Transverse colon (tissue), 4 donors: ENCODE results near the gene GPC5. TPM values are rescaled to one million over a fixed set of nuclear protein-coding genes. Genes with fewer than 3 reads are reported as not detected.

Experiments
- DNase-seq: peaks from one replicate; pipeline ENCODE4 v3.0.0-alpha.2; 2019
- H3K27ac ChIP-seq, 4 donors: fragments of 200-600 bp; sonication (generic); 2 replicates each; pipeline ENCODE4 v1.5.1; 2016 to 2018; ENCODE audit warnings: inconsistent platforms in 4 of 4
- H3K27me3 ChIP-seq: fragments of 200-600 bp; sonication (generic); 2 replicates; pipeline ENCODE4 v1.5.1; 2017; ENCODE audit warnings: inconsistent platforms
- H3K36me3 ChIP-seq, 4 donors: fragments of 200-600 bp; sonication (generic); 2 replicates each; pipeline ENCODE4 v1.5.1; 2017 to 2019; ENCODE audit warnings: inconsistent platforms in 4 of 4
- H3K4me1 ChIP-seq, 4 donors: fragments of 200-600 bp; sonication (generic); 2 replicates each; pipeline ENCODE4 v1.5.1; 2017 to 2020; ENCODE audit warnings: inconsistent platforms in 4 of 4
- H3K4me3 ChIP-seq, 4 donors: fragments of 200-600 bp; sonication (generic); 1 replicate in 1 of 4; 2 replicates in 3 of 4; pipeline versions ENCODE4 v1.5.1 to v1.6.1; 2017 to 2019; ENCODE audit warnings: inconsistent platforms in 4 of 4
- H3K9me3 ChIP-seq, 2 donors: fragments of 200-600 bp; sonication (generic); 2 replicates each; pipeline ENCODE4 v1.5.1; 2017 to 2019; ENCODE audit warnings: inconsistent platforms in 2 of 2
- CTCF ChIP-seq, 5 experiments: fragments of 200-600 bp in 3 of 5; fragments of 450-650 bp in 2 of 5; sonication (generic) in 3 of 5; IDR thresholded peaks; 1 replicate in 2 of 5; 2 replicates in 3 of 5; pipeline ENCODE4 v1.5.1; 2016 to 2017; ENCODE audit warnings: antibody characterized with exemption in 5 of 5, inconsistent platforms in 3 of 5, mild to moderate bottlenecking in 2 of 5, moderate library complexity in 1 of 5
- EP300 ChIP-seq: sonication (generic); formaldehyde crosslinking; IDR thresholded peaks from one replicate; pipeline ENCODE4 v1.6.1; 2017; ENCODE audit warnings: antibody characterized with exemption, low read depth
- POLR2A ChIP-seq: fragments of 450-650 bp; IDR thresholded peaks from one replicate; pipeline ENCODE4 v1.6.1; 2016; ENCODE audit warnings: antibody characterized with exemption, mild to moderate bottlenecking, moderate library complexity
- POLR2AphosphoS5 ChIP-seq, 3 donors: sonication (generic); formaldehyde crosslinking; IDR thresholded peaks; one replicate each; pipeline ENCODE4 v1.6.1; 2016; ENCODE audit warnings: antibody characterized with exemption in 3 of 3
- WGBS, 2 donors: methylation state at CpG; one replicate each; pipeline ENCODE4 v1.1.5; 2018; ENCODE audit warnings: low coverage in 1 of 2; 5-methylcytosine and 5-hydroxymethylcytosine counted together
- in situ Hi-C, 4 donors: fragments of 200-750 bp; cut with MboI; loops; one replicate each; pipeline versions ENCODE4 v1.15.0 to v1.15.1; 2017; ENCODE audit warnings: low sequenced_read_pairs in 3 of 4, low pct_ligation_motif_present in 1 of 4, low pct_unique_long_range_greater_than_20kb in 1 of 4
- intact Hi-C: fragments of 100-400 bp; cut with DNase I; formaldehyde crosslinking; loops from one replicate; pipeline ENCODE4 v1.15.1; 2023; ENCODE audit warnings: low total_unique reads
- total RNA-seq, 4 donors: library from RNA; depleted of rRNA; stranded (reverse); fragments of >200 nt; gene quantifications; one replicate each; pipeline ENCODE4 v1.1.0, GENCODE V29; 2016

The GPC5 gene
- total RNA-seq, 4 donors from 2014 or later, result 0.48 to 1.4 TPM; not detected in 2

GRCh38 chr13:92609376-92609775 lies 1211.0 kb downstream of the GPC5 start:
- Histone ChIP-seq H3K4me3 (no peak overlapping the region), H3K27me3 (no peaks in the 10 kb centered on the region), H3K36me3 (no peaks in the 10 kb centered on the region), H3K27ac (no peak overlapping the region), H3K4me1 (no peaks in the 10 kb centered on the region), H3K9me3 (no peaks in the 10 kb centered on the region)
- 50 to 60% methylated on average over 1 to 2 of the region's 2 CpGs for WGBS, 2 donors
- no peak for DNase-seq
- in situ Hi-C loops (no loop called here), intact Hi-C loops (no loop called here)
- no peak for TF ChIP-seq POLR2A
- no peak for TF ChIP-seq EP300
- no peak for TF ChIP-seq CTCF (IDR thresholded peaks at IDR 0.05)
- no peak for TF ChIP-seq POLR2AphosphoS5 (IDR thresholded peaks at IDR 0.05)

GRCh38 chr13:92612892-92613291 lies 1214.5 kb downstream of the GPC5 start:
- TF ChIP-seq POLR2AphosphoS5 (IDR thresholded peaks at IDR 0.05), result no peak
- no peak for TF ChIP-seq POLR2A
- TF ChIP-seq CTCF (IDR thresholded peaks at IDR 0.05), result no peak
- no peak for TF ChIP-seq EP300
- no peak overlapping the region for H3K4me3 ChIP-seq
- H3K4me1 ChIP-seq, result no peaks in the 10 kb centered on the region
- H3K36me3 ChIP-seq, result no peaks in the 10 kb centered on the region
- H3K9me3 ChIP-seq, result no peaks in the 10 kb centered on the region
- H3K27ac ChIP-seq, result no peak overlapping the region
- 89 to 97% methylated on average over 3 of the region's 3 CpGs for WGBS, 2 donors
- intact Hi-C loops (no loop called here), in situ Hi-C loops (no loop called here)
- H3K27me3 ChIP-seq, result no peaks in the 10 kb centered on the region
- DNase-seq, result no peak

GRCh38 chr13:92613921-92614320 lies 1215.5 kb downstream of the GPC5 start:
- in situ Hi-C loops (no loop called here), intact Hi-C loops (no loop called here)
- Histone ChIP-seq H3K27ac (no peak overlapping the region), H3K4me1 (no peaks in the 10 kb centered on the region), H3K36me3 (no peaks in the 10 kb centered on the region), H3K27me3 (no peaks in the 10 kb centered on the region), H3K4me3 (no peak overlapping the region), H3K9me3 (no peaks in the 10 kb centered on the region)
- no peak for TF ChIP-seq EP300
- DNase-seq, result no peak

GRCh38 chr13:92621985-92622384 lies 1223.6 kb downstream of the GPC5 start:
- no peaks in the 10 kb centered on the region for H3K36me3 ChIP-seq
- in situ Hi-C loops, result no loop called here
- WGBS, 2 donors, result 81 to 96% methylated on average over 4 to 5 of the region's 5 CpGs
- H3K9me3 ChIP-seq, result no peaks in the 10 kb centered on the region
- no peak overlapping the region for H3K27ac ChIP-seq
- no peaks in the 10 kb centered on the region for H3K27me3 ChIP-seq
- no peaks in the 10 kb centered on the region for H3K4me1 ChIP-seq
- DNase-seq, result no peak
- H3K4me3 ChIP-seq, result no peak overlapping the region
- no peak for TF ChIP-seq EP300
- no peak for TF ChIP-seq CTCF (IDR thresholded peaks at IDR 0.05)
- TF ChIP-seq POLR2A, result no peak
- TF ChIP-seq POLR2AphosphoS5 (IDR thresholded peaks at IDR 0.05), result no peak
- intact Hi-C loops, result no loop called here

- Histone ChIP-seq H3K9me3 (no peaks in the 10 kb centered on the region), H3K27ac (no peak overlapping the region), H3K4me3 (no peak overlapping the region), H3K4me1 (no peaks in the 10 kb centered on the region), H3K27me3 (no peaks in the 10 kb centered on the region), H3K36me3 (no peaks in the 10 kb centered on the region)
- WGBS, 2 donors, result 80% methylated on average over 3 of the region's 3 CpGs
- intact Hi-C loops (no loop called here), in situ Hi-C loops (no loop called here)
- DNase-seq, result no peak
- TF ChIP-seq POLR2A, result no peak
- TF ChIP-seq CTCF (IDR thresholded peaks at IDR 0.05), result no peak
- no peak for TF ChIP-seq POLR2AphosphoS5 (IDR thresholded peaks at IDR 0.05)
Measured at GRCh38 chr13:92622905-92623304, 1224.5 kb downstream of the GPC5 start.
